Measurements from ENCODE around the gene FIG4. TPM values are rescaled to one million over a fixed set of nuclear protein-coding genes. Genes with fewer than 3 reads are reported as not detected.
A peak's percentile ranks its signal among the peaks of the same experiment; 100 is the strongest.

Gene FIG4
- total and polyA plus RNA-seq, 2 of the 13 experiments (the other 11 are each of a cell fraction or from before 2014, with no cell fraction given) = 5.5 to 7.9 TPM

DNA sequence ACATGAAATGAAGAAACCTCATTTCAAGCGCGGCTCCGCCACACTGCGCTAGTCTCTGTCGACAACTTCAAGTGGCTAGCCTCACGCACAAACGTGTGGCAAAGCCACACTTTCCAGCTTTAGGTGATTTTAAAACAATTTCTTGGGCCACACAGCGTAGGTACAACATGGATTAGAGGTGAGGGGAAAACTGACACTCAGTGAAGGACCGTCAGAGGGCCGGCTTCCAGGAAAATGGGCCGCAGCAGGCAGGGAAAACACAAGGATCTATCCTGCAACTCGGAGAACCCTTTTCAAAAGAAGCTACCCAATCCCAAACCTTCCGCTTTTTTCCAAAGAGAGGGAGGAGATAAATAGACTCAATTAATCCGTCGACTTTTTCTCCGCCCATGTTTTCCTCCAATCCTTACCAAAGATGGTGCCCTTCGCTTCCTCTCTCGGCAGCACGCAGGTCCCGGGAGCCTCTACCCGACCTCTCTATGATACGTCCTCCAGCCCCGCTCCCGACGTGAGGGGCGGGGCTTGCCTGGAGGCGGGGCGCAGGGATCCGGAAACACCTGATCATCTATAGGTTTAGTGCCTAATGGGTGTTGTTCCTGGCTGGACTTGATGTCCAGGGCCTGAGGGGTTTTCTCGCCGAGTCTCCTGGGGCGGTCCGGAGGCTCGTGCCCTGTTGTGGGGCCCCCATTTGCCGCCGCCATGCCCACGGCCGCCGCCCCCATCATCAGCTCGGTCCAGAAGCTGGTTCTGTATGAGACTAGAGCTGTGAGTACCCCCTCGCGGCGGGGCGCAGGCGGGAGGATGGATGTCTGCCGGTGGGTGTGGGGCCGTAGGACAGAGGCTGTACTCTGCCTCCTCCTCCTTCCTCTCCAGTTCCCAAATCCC, at the start of gene FIG4, which contains the start of gene AK9 (continued):
- TF ChIP-seq POGK (CRISPR knock-in tag; conservative IDR thresholded peaks at IDR 0.05) = 0 out of 2 replicates have a peak, but pooled peaks have one; percentile 22
- TF ChIP-seq UBTF (CRISPR knock-in tag; IDR thresholded peaks at IDR 0.05) = peak; percentile 45
- no peak for TF ChIP-seq NFRKB (IDR thresholded peaks at IDR 0.05)
- TF ChIP-seq, protein P1, sequence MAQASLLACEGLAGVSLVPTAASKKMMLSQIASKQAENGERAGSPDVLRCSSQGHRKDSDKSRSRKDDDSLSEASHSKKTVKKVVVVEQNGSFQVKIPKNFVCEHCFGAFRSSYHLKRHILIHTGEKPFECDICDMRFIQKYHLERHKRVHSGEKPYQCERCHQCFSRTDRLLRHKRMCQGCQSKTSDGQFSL (CRISPR knock-in tag; IDR thresholded peaks at IDR 0.05) = no peak
- 0 out of 2 replicates have a peak, but pooled peaks have one; percentile 18 for TF ChIP-seq PAXIP1 (CRISPR knock-in tag; conservative IDR thresholded peaks at IDR 0.05)
- TF ChIP-seq HMGA1 (CRISPR knock-in tag; conservative IDR thresholded peaks at IDR 0.05) = no peak
- TF ChIP-seq STAG1 (CRISPR knock-in tag; IDR thresholded peaks at IDR 0.05) = peak; percentile 40; the same call in 1 of the 2 replicates
- no peak for TF ChIP-seq MTF1 (CRISPR knock-in tag; IDR thresholded peaks at IDR 0.05)
- no peak for TF ChIP-seq ZNF530 (CRISPR knock-in tag; IDR thresholded peaks at IDR 0.05; ENCODE audit: low read depth)
- TF ChIP-seq HOXA7 (CRISPR knock-in tag; IDR thresholded peaks at IDR 0.05) = no peak
- TF ChIP-seq DDIT3 (CRISPR knock-in tag; IDR thresholded peaks at IDR 0.05) = no peak
- TF ChIP-seq, protein P2, sequence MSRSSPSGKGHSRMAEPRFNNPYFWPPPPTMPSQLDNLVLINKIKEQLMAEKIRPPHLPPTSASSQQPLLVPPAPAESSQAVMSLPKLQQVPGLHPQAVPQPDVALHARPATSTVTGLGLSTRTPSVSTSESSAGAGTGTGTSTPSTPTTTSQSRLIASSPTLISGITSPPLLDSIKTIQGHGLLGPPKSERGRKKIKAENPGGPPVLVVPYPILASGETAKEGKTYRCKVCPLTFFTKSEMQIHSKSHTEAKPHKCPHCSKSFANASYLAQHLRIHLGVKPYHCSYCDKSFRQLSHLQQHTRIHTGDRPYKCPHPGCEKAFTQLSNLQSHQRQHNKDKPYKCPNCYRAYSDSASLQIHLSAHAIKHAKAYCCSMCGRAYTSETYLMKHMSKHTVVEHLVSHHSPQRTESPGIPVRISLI (CRISPR knock-in tag; IDR thresholded peaks at IDR 0.05; ENCODE audit: borderline replicate concordance) = peak; percentile 35; the same call in 1 of the 2 replicates
- TF ChIP-seq RFXAP (CRISPR knock-in tag; IDR thresholded peaks at IDR 0.05; ENCODE audit: borderline replicate concordance) = no peak
- no peak for TF ChIP-seq ZNF431 (CRISPR knock-in tag; IDR thresholded peaks at IDR 0.05; ENCODE audit: borderline replicate concordance, low read depth)
- TF ChIP-seq AGO2 (optimal IDR thresholded peaks at IDR 0.05; ENCODE audit: low read depth, low read length) = no peak
- TF ChIP-seq RFXANK (CRISPR knock-in tag; IDR thresholded peaks at IDR 0.05) = no peak
- TF ChIP-seq AGO1 (IDR thresholded peaks at IDR 0.05; ENCODE audit: low read depth, low read length, poor library complexity, severe bottlenecking) = peak; percentile 44

Measured in HepG2 (cell line).